CD8-positive, alpha-beta memory T cell (primary cell): ENCODE measurements around the gene RAB10. TPM values are rescaled to one million over a fixed set of nuclear protein-coding genes. Genes with fewer than 3 reads are reported as not detected.
"Not testable (repeated sequence)": the region's sequence is repeated elsewhere in the genome, so short reads cannot be mapped to it uniquely, and the experiment has no call there.

Experiments
- CTCF ChIA-PET: fragments of 350-600 bp; sonication (Branson Sonifier 250); formaldehyde crosslinking; loops from one replicate; lab custom pipeline; 2021; ENCODE audit warnings: antibody characterized with exemption; lab: Charles Lee
- POLR2A ChIA-PET: fragments of 350-600 bp; sonication (Branson Sonifier 250); formaldehyde crosslinking; loops from one replicate; lab custom pipeline; 2021; ENCODE audit warnings: antibody characterized with exemption; lab: Charles Lee
- DNase-seq, 5 donors: peaks; one replicate each; pipeline versions ENCODE4 v3.0.0 to v3.0.0-alpha.2; 2020 to 2022; ENCODE audit warnings: mixed read lengths in 1 of 5
- H3K27ac ChIP-seq: one replicate; pipeline ENCODE4 v1.7.0; 2013; ENCODE audit warnings: low read depth, mild to moderate bottlenecking, low read length, moderate library complexity
- H3K27me3 ChIP-seq: 2 replicates; pipeline ENCODE4 v1.7.0; 2013; ENCODE audit warnings: low read length, mild to moderate bottlenecking; ENCODE audit not compliant: insufficient read depth, poor library complexity, severe bottlenecking
- H3K36me3 ChIP-seq: 2 replicates; pipeline ENCODE4 v1.7.0; 2013; ENCODE audit warnings: mild to moderate bottlenecking, low read length, moderate library complexity; ENCODE audit not compliant: insufficient read depth
- H3K4me1 ChIP-seq: 2 replicates; pipeline ENCODE4 v1.7.0; 2013; ENCODE audit warnings: mild to moderate bottlenecking, low read length, moderate library complexity; ENCODE audit not compliant: insufficient read depth
- H3K4me3 ChIP-seq: 2 replicates; pipeline ENCODE4 v1.7.0; 2013; ENCODE audit warnings: mild to moderate bottlenecking, low read length
- H3K9me3 ChIP-seq: 2 replicates; pipeline ENCODE4 v1.7.0; 2013; ENCODE audit warnings: mild to moderate bottlenecking, low read length
- H3K27ac Mint-ChIP-seq, 8 donors: one replicate each; pipeline ENCODE4 v1.8.0; 2020 to 2021; ENCODE audit warnings: mixed read lengths in 8 of 8, mild to moderate bottlenecking in 6 of 8, inconsistent platforms in 3 of 8, moderate library complexity in 3 of 8
- H3K27me3 Mint-ChIP-seq, 2 donors: one replicate each; pipeline ENCODE4 v1.8.0; 2020 to 2021; ENCODE audit warnings: mixed read lengths in 2 of 2, mild to moderate bottlenecking in 1 of 2, moderate library complexity in 1 of 2
- H3K36me3 Mint-ChIP-seq, 3 donors: one replicate each; pipeline ENCODE4 v1.8.0; 2020 to 2021; ENCODE audit warnings: mixed read lengths in 3 of 3, inconsistent platforms in 1 of 3, mild to moderate bottlenecking in 1 of 3
- H3K4me1 Mint-ChIP-seq, 3 donors: one replicate each; pipeline ENCODE4 v1.8.0; 2020 to 2021; ENCODE audit warnings: mixed read lengths in 3 of 3, inconsistent platforms in 1 of 3, mild to moderate bottlenecking in 1 of 3
- H3K4me3 Mint-ChIP-seq, 7 donors: one replicate each; pipeline ENCODE4 v1.8.0; 2020 to 2021; ENCODE audit warnings: mixed read lengths in 7 of 7, mild to moderate bottlenecking in 6 of 7, moderate library complexity in 4 of 7, inconsistent platforms in 2 of 7
- H3K9me3 Mint-ChIP-seq, 5 donors: one replicate each; pipeline ENCODE4 v1.8.0; 2020 to 2022; ENCODE audit warnings: mixed read lengths in 5 of 5, mild to moderate bottlenecking in 3 of 5, moderate library complexity in 2 of 5, inconsistent platforms in 1 of 5
- polyA plus RNA-seq: library from polyadenylated mRNA; unstranded; fragments of 300-500 nt; fragmentation: Illumina TruSeq; gene quantifications from one replicate; pipeline ENCODE4 v1.2.3, GENCODE V29; 2021
- total RNA-seq, 2 experiments: library from RNA; stranded (reverse); gene quantifications; one replicate each; pipeline ENCODE4 v1.2.3, GENCODE V29; 2021

RAB10 gene
- total and polyA plus RNA-seq, 3 experiments from 2014 or later = 93.3 to 167 (median 155) TPM

DNA sequence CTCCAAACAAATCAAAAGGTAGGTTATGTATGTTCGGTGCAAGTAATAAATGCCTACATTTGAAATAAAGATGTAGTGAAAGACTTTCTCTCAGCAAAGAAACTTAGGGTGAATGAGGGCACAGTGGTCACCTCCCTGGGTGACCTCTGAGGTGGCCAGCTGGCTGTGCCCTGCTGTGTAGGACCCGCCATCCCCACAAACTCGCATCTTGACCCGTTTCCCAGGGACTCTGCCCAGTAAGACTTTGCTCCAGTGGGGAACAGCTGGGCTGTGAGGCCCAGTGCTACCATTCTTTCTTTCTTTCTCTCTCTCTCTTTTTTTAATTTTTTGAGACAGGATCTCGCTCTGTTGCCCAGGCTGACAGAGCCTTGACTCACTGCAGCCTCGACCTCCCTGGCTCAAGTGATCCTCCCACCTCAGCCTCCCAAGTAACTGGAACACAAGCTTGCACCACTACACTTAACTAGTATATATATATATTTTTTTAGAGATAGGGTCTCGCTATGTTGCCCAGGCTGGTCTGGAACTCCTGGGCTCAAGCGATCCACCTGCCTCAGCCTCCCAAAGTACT is 130.8 kb downstream of the RAB10 start:
- POLR2A ChIA-PET = no interaction called here
- DNase-seq = no peak
- Histone ChIP-seq H3K36me3 (no peaks in the 10 kb centered on the region), H3K4me1 (no peaks in the 10 kb centered on the region), H3K9me3 (no peaks in the 10 kb centered on the region), H3K4me3 (no peak overlapping the region), H3K27me3 (no peaks in the 10 kb centered on the region), H3K27ac (no peak overlapping the region)
- Mint-ChIP-seq H3K4me1 (no peaks in the 10 kb centered on the region), H3K9me3 (no peaks in the 10 kb centered on the region), H3K27me3 (peaks cover 2% of the 10 kb centered on the region in 2 donors), H3K27ac (no peak overlapping the region), H3K36me3 (peaks cover 0 to 3% (median 0%) of the 10 kb centered on the region in 3 donors), H3K4me3 (no peak overlapping the region)
- CTCF ChIA-PET = no interaction called here

DNA sequence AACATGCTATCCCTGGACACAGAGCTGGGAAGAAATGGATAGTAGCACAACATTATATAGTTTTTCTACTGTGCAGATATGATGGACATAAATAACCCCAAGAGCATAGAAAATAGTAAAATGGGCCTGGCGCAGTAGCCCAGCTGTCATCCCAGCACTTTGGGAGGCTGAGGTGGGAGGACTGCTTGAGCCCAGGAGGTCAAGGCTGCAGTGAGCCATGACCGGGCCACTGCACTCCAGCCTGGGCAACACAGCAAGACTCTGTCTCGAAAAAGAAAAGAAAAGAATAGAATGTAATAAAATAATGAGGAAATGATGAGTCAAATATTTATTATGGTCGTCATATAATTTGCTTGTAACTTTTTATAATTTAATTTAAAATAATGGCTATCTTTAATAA is 131.5 kb downstream of the RAB10 start:
- ChIA-PET POLR2A (no interaction called here), CTCF (interaction anchor here (1.2 kb wide), 1 partner anchor 77 kb away, joined by 3 read pairs; no protein-coding TSS in a partner anchor)
- Histone ChIP-seq H3K9me3 (no peaks in the 10 kb centered on the region), H3K27ac (no peak overlapping the region), H3K4me3 (no peak overlapping the region), H3K4me1 (no peaks in the 10 kb centered on the region), H3K27me3 (no peaks in the 10 kb centered on the region), H3K36me3 (no peaks in the 10 kb centered on the region)
- no peak overlapping the region for H3K27ac Mint-ChIP-seq
- no peaks in the 10 kb centered on the region for H3K4me1 Mint-ChIP-seq
- DNase-seq = no peak
- H3K27me3 Mint-ChIP-seq = peaks cover 2 to 3% of the 10 kb centered on the region in 2 donors
- peaks cover 0 to under 1% (median 0%) of the 10 kb centered on the region in 3 donors for H3K36me3 Mint-ChIP-seq
- H3K4me3 Mint-ChIP-seq = no peak overlapping the region
- H3K9me3 Mint-ChIP-seq = no peaks in the 10 kb centered on the region

DNA sequence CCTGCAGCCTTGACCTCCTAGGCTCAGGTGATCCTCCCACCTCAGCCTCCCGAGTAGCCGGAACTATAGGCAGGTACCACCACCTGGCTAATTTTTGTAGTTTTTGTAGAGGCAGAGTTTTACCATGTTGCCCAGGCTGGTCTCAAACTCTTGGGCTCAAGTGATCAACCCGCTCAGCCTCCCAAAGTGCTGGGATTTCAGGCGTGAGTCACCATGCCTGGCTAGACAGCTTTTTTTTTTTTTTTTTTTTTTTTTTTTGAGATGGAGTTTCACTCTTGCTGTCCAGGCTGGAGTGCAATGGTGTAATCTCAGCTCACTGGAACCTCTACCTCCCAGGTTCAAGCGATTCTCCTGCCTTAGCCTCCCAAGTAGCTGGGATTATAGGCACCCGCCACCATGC is 132.7 kb downstream of the RAB10 start:
- not testable (repeated sequence) for H3K36me3 Mint-ChIP-seq, H3K27ac ChIP-seq, H3K4me1 Mint-ChIP-seq, H3K27me3 ChIP-seq, H3K4me3 ChIP-seq, H3K36me3 ChIP-seq, H3K9me3 ChIP-seq, H3K4me1 ChIP-seq, DNase-seq, H3K4me3 Mint-ChIP-seq, H3K27ac Mint-ChIP-seq, H3K9me3 Mint-ChIP-seq
- ChIA-PET CTCF (interaction anchor here (1.2 to 2.5 kb wide), 2 partner anchors 18 to 78 kb away, joined by 3 to 7 read pairs; no protein-coding TSS in a partner anchor), POLR2A (interaction anchor here (0.7 kb wide), 1 partner anchor 1706 kb away, joined by 9 read pairs; no protein-coding TSS in a partner anchor)
- H3K27me3 Mint-ChIP-seq = peaks cover 2 to 11% of the 10 kb centered on the region in 2 donors

DNA sequence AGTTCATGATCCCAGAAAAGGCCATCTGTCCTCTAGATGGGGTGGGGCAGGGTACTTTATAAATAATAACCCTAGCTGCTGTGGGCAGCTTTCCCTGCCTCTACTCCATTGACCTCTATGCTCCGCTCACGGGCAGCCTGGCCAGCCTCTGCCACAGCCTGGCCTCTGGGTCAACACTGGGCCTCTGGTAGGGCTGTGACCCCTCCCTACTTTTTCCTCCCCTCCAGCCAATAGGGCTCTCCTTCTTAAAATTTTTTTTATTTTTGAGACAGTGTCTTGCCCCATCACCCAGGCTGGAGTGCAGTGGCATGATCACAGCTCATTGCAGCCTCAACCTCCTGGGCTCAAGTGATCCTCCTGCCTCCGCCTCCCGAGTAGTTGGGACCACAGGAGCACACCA is 134.9 kb downstream of the RAB10 start:
- no peaks in the 10 kb centered on the region for H3K9me3 Mint-ChIP-seq
- DNase-seq = no peak
- POLR2A ChIA-PET = no interaction called here

DNA sequence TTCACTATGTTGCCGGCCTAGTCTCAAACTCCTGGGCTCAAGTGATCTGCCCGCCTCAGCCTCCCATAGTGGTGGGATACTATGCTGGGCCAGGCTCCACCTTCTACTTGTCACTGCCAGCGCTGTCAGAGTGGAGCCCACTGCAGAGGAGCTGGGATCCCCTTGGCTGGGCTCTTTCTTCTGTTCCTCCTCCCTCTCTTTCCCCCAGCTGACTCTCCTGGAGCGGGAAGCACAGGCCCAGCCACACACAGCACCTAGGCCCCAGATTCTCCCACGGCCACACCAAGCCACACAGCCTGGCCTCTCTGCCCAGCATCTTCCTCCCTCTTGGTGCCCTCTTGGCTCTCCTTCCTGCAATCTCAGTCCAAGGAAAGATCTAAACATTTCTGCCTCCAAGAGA is 135.3 kb downstream of the RAB10 start:
- no peaks in the 10 kb centered on the region for H3K36me3 Mint-ChIP-seq
- H3K4me3 Mint-ChIP-seq = peak overlapping the region in 1 of 7 donors; percentile 33
- no peaks in the 10 kb centered on the region for H3K36me3 ChIP-seq
- H3K27ac Mint-ChIP-seq = no peak overlapping the region
- DNase-seq = no peak
- no peak overlapping the region for H3K27ac ChIP-seq
- peaks cover 8% of the 10 kb centered on the region for H3K27me3 ChIP-seq
- no peaks in the 10 kb centered on the region for H3K9me3 ChIP-seq
- H3K4me3 ChIP-seq = no peak overlapping the region
- CTCF ChIA-PET = interaction anchor here (1.1 to 1.5 kb wide), 2 partner anchors 12 to 178 kb away, joined by 3 to 4 read pairs; no protein-coding TSS in a partner anchor
- no peaks in the 10 kb centered on the region for H3K9me3 Mint-ChIP-seq
- H3K27me3 Mint-ChIP-seq = peaks cover 10 to 21% of the 10 kb centered on the region in 2 donors
- peaks cover 10 to 11% (median 11%) of the 10 kb centered on the region in 3 donors for H3K4me1 Mint-ChIP-seq
- POLR2A ChIA-PET = no interaction called here
- no peaks in the 10 kb centered on the region for H3K4me1 ChIP-seq

More for the DNA sequence above, 134.9 kb downstream of the RAB10 start:
- Histone ChIP-seq H3K27me3 (peaks cover 5% of the 10 kb centered on the region), H3K4me3 (no peak overlapping the region), H3K4me1 (no peaks in the 10 kb centered on the region), H3K27ac (no peak overlapping the region), H3K9me3 (no peaks in the 10 kb centered on the region), H3K36me3 (no peaks in the 10 kb centered on the region)
- no peak overlapping the region for H3K4me3 Mint-ChIP-seq
- CTCF ChIA-PET = interaction anchor here (1.1 kb wide), 1 partner anchor 177 kb away, joined by 4 read pairs; no protein-coding TSS in a partner anchor
- H3K27ac Mint-ChIP-seq = no peak overlapping the region
- H3K4me1 Mint-ChIP-seq = peaks cover 9 to 10% (median 9%) of the 10 kb centered on the region in 3 donors
- peaks cover 10 to 19% of the 10 kb centered on the region in 2 donors for H3K27me3 Mint-ChIP-seq
- no peaks in the 10 kb centered on the region for H3K36me3 Mint-ChIP-seq

DNA sequence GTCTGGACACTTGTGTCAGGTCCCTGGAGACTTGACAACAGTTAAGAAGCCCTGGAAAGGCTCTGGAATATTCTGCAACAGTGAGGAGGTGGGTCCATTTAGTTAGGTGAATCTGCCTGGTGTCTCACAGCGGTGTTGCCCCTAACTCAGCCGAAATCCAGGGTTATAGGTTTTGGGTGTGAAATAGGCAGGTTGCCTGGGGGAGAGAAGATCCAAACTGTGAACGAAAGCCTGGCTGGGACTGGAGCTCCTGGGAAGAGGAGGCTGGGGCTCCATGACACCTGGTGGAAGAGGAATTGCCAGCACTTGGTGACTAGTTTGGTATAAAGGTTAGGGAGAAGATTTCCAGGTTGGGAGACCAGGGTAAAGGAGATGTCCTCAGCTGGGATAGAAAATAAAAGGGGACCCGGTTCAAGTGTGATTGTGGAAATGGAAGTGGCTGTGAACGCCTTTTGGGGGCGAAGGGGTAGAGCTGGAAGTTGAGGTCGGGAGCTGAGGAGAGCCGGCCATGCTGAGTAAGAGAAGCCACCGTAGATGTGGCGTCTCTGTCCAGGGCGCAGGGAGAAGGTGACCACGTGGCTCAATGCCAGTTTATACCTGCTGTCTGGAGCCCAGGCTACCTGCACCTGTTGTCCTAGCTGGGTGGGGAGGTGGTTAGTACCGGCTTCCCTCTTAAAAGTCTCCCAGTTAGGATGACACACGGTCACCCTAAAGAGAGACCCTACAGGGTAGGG is 136.0 kb downstream of the RAB10 start:
- H3K4me3 Mint-ChIP-seq = peak overlapping the region in 2 of 7 donors; percentile 14 to 70
- no peaks in the 10 kb centered on the region for H3K9me3 Mint-ChIP-seq
- H3K27ac ChIP-seq = no peak overlapping the region
- POLR2A ChIA-PET = no interaction called here
- H3K4me3 ChIP-seq = no peak overlapping the region
- H3K36me3 Mint-ChIP-seq = no peaks in the 10 kb centered on the region
- no peaks in the 10 kb centered on the region for H3K9me3 ChIP-seq
- no peaks in the 10 kb centered on the region for H3K4me1 ChIP-seq
- no peaks in the 10 kb centered on the region for H3K36me3 ChIP-seq
- peaks cover 12% of the 10 kb centered on the region for H3K27me3 ChIP-seq
- H3K27ac Mint-ChIP-seq = peak overlapping the region in 1 of 8 donors; percentile 27
- CTCF ChIA-PET = interaction anchor here (0.8 to 1.5 kb wide), 3 partner anchors 12 to 178 kb away, joined by 3 to 4 read pairs (median 4); no protein-coding TSS in a partner anchor
- DNase-seq = no peak
- H3K27me3 Mint-ChIP-seq = peaks cover 16 to 27% of the 10 kb centered on the region in 2 donors
- peaks cover 15 to 16% (median 15%) of the 10 kb centered on the region in 3 donors for H3K4me1 Mint-ChIP-seq

DNA sequence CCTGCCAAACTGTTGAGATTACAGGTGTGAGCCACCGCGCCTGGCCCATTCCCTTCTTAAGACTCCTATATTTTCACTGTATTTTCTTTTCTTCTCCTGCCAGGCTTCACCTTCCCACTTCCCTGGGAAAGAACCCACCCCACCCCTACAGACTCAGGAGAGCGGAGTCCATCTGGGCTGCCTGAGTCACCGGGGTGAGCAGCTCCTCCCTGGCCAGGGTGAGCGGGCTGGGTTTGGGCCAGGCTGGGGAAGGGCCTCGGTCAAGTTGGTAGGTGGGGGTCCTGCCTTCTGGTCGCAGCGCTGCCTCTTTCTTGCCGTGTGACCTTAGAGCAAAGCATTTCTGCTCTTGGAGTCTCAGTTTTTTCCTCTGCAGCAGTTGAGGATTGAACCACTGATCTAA is 136.9 kb downstream of the RAB10 start:
- peaks cover 18 to 30% of the 10 kb centered on the region in 2 donors for H3K27me3 Mint-ChIP-seq
- H3K4me3 Mint-ChIP-seq = peak overlapping the region in 5 of 7 donors; percentile 12 to 85 (median 61)
- no peaks in the 10 kb centered on the region for H3K9me3 Mint-ChIP-seq
- no peaks in the 10 kb centered on the region for H3K36me3 Mint-ChIP-seq
- peaks cover 15 to 16% (median 15%) of the 10 kb centered on the region in 3 donors for H3K4me1 Mint-ChIP-seq
- Histone ChIP-seq H3K27ac (no peak overlapping the region), H3K27me3 (peaks cover 12% of the 10 kb centered on the region), H3K4me3 (no peak overlapping the region), H3K9me3 (no peaks in the 10 kb centered on the region), H3K4me1 (no peaks in the 10 kb centered on the region), H3K36me3 (no peaks in the 10 kb centered on the region)
- CTCF ChIA-PET = interaction anchor here (1.5 to 3.4 kb wide), 2 partner anchors 11 to 14 kb away, joined by 3 to 11 read pairs; no protein-coding TSS in a partner anchor
- peak overlapping the region in 1 of 8 donors; percentile 39 for H3K27ac Mint-ChIP-seq
- POLR2A ChIA-PET = no interaction called here
- DNase-seq = no peak
